Activated naive CD4-positive, alpha-beta T cell treated with anti-CD3 and anti-CD28 coated beads, Interleukin-2, amount 10 ng/mL, durations not matched to agents 7 days and 5 days (primary cell): ENCODE results near the gene SLC41A3.
A peak's percentile ranks its signal among the peaks of the same experiment; 100 is the strongest.
"Not testable (repeated sequence)": the region's sequence is repeated elsewhere in the genome, so short reads cannot be mapped to it uniquely, and the experiment has no call there.

ENCODE experiments used
- CTCF ChIA-PET: fragments of 350-600 bp; sonication (Branson Sonifier 250); formaldehyde crosslinking; loops from one replicate; lab custom pipeline; 2021; ENCODE audit warnings: antibody characterized with exemption; lab: Charles Lee
- DNase-seq: peaks from one replicate; pipeline ENCODE4 v3.0.0-alpha.2; 2020
- H3K27ac Mint-ChIP-seq: one replicate; pipeline ENCODE4 v1.8.0; 2021; ENCODE audit warnings: mild to moderate bottlenecking, moderate library complexity, mixed read lengths
- H3K27me3 Mint-ChIP-seq: one replicate; pipeline ENCODE4 v1.8.0; 2021; ENCODE audit warnings: mild to moderate bottlenecking, mixed read lengths
- H3K36me3 Mint-ChIP-seq: one replicate; pipeline ENCODE4 v1.8.0; 2021; ENCODE audit warnings: mixed read lengths
- H3K4me1 Mint-ChIP-seq: one replicate; pipeline ENCODE4 v1.8.0; 2021; ENCODE audit warnings: mixed read lengths
- H3K4me3 Mint-ChIP-seq: one replicate; pipeline ENCODE4 v1.8.0; 2021; ENCODE audit warnings: mild to moderate bottlenecking, moderate library complexity, mixed read lengths
- H3K9me3 Mint-ChIP-seq: one replicate; pipeline ENCODE4 v1.8.0; 2021; ENCODE audit warnings: mixed read lengths

SLC41A3 gene

DNA sequence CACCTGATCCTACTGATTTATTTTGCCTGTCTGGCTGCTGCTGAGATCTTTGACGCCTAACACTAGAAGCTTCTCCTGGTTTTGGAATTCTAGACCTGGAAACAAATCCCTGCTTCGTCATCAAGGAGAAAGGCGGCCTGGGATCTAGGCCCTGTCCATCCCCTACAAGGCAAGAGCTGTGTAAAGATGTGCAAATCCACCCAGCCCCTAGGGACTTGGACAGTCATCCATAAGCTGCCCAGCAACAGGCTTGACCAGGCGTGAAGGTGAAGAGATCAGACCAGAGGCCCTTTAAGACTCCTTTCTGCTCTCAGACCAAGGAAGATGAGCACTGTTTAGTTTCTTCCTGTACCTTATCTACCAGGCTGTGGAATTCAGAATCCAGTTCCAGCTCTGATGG lies 32.2 kb downstream of the SLC41A3 start:
- Mint-ChIP-seq H3K4me3 (no peak overlapping the region), H3K27ac (no peak overlapping the region), H3K4me1 (peaks cover 5% of the 10 kb centered on the region), H3K27me3 (no peaks in the 10 kb centered on the region), H3K36me3 (no peaks in the 10 kb centered on the region), H3K9me3 (no peaks in the 10 kb centered on the region)
- CTCF ChIA-PET = interaction anchor here (1.2 kb wide), 1 partner anchor 123 kb away, joined by 3 read pairs; no protein-coding TSS in a partner anchor
- no peak for DNase-seq

DNA sequence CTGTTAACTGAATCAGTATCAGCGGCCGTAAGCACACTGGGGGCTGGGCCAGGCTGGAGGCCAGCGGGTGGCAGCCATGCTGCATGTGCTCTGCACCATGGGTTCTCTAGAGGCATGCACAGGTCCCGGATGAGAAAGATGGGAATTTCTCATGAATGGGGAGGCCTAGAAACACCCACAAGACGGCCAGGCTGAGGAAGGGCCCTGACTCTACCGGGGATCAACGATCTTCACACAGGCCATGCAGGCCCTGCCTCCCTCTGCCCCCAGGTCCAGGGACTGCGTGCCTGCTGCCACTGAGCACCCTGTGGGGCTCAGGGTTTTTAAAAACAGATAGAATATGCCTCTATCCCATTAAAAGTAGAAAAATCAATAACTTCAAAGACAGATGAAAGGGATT lies 32.7 kb downstream of the SLC41A3 start:
- no peak for DNase-seq
- H3K36me3 Mint-ChIP-seq = no peaks in the 10 kb centered on the region
- CTCF ChIA-PET = interaction anchor here (1.2 kb wide), 1 partner anchor 122 kb away, joined by 3 read pairs; no protein-coding TSS in a partner anchor
- H3K4me3 Mint-ChIP-seq = no peak overlapping the region
- H3K9me3 Mint-ChIP-seq = no peaks in the 10 kb centered on the region
- H3K27me3 Mint-ChIP-seq = no peaks in the 10 kb centered on the region
- peaks cover 5% of the 10 kb centered on the region for H3K4me1 Mint-ChIP-seq
- no peak overlapping the region for H3K27ac Mint-ChIP-seq

DNA sequence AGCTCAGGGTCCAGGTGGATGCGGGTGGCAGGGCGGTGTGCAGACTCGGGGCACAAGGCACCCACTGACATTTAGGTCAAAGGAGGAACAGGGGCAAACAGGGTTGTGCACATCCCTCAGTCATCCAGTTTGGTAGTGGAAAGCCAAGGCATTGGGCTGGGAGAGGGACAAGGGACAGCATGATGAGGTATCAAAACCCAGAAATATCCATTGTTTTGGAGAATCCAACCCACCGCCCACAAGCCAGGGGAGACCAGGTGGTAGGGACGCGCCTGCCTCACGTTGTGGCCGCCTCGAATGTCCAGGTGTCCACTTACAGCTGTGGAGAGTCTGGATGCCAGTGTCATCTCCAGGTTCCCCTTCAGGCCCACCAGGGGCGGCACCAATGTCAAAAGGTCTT lies 33.3 kb downstream of the SLC41A3 start:
- H3K27me3 Mint-ChIP-seq = no peaks in the 10 kb centered on the region
- H3K4me3 Mint-ChIP-seq = no peak overlapping the region
- no peak for DNase-seq
- no peak overlapping the region for H3K27ac Mint-ChIP-seq
- CTCF ChIA-PET = no interaction called here
- no peaks in the 10 kb centered on the region for H3K36me3 Mint-ChIP-seq
- peaks cover 5% of the 10 kb centered on the region for H3K4me1 Mint-ChIP-seq
- H3K9me3 Mint-ChIP-seq = no peaks in the 10 kb centered on the region

DNA sequence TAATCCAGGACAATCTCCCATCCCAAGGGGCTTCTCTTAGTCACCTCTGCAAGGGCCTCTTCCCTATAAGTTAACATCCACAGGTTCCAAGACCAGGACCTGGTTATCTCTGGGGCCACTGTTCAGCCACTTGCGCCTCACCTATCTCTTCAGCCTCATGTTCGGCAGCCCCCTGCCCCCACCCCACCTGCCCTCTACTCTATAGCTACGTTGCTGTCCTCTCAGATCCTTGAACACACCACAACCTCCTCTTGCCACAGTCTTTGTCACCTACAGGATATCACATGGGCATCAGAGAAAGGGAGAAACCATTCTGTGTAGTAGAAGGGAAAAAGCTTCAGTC lies 33.9 kb downstream of the SLC41A3 start:
- H3K4me1 Mint-ChIP-seq = peaks cover 5% of the 10 kb centered on the region
- H3K27ac Mint-ChIP-seq = no peak overlapping the region
- H3K27me3 Mint-ChIP-seq = no peaks in the 10 kb centered on the region
- CTCF ChIA-PET = no interaction called here
- H3K4me3 Mint-ChIP-seq = no peak overlapping the region
- DNase-seq = no peak
- H3K9me3 Mint-ChIP-seq = no peaks in the 10 kb centered on the region
- H3K36me3 Mint-ChIP-seq = no peaks in the 10 kb centered on the region

DNA sequence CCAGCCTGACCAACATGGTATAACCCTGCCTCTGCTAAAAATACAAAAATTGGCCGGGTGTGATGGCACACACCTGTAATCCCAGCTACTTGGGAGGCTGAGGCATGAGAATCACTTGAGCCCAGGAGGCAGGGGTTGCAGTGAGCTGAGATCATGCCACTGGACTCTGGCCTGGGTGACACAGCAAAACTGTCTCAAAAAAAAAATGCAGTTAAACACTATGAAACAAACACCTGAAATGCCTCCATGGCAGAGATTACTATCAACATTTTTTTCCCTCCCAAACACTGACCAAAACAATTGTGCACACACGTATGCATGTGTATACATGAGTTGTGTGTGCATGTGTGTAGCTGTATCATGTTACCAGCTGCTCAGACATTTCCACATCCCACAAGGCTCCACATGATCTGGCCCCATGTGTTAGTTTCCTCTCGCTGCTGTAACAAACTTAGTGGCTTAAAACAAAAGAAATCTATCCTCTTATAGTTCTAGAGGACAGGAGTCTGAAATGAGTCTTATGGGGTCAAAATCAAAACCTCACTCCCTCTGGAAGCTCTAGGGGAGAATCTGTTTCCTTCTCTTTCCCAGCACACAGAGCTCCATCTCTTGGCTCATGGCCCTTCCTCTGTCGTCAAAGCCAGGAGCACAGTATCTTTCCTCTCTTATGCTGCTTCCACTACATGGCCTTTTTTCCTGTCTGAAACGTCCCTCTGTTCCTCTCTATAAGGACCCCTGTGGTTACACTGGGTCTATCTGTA lies 34.5 kb downstream of the SLC41A3 start:
- Mint-ChIP-seq H3K9me3 (no peaks in the 10 kb centered on the region), H3K4me1 (peaks cover 5% of the 10 kb centered on the region), H3K36me3 (no peaks in the 10 kb centered on the region), H3K4me3 (no peak overlapping the region), H3K27me3 (no peaks in the 10 kb centered on the region), H3K27ac (no peak overlapping the region)
- CTCF ChIA-PET = no interaction called here
- no peak for DNase-seq

DNA sequence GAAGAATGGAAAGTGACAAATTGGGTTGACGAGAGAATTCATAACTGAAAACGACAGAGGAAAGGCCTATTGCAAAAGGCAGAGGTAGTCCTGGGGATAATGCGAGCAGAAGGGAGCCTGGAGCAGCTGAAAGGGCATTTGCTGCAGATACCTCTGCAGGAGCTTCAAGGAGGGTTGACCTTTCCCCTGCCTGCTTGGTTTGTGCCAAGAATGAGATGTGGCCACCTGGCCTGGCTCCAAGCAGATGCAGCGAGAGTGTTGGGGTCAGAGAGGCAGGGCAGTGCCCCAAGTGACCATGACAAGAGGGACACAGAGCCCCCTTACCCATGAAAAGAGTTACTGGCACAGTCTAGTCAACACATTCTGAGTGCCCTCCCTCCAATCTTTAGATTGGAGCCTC lies 43.5 kb downstream of the SLC41A3 start:
- CTCF ChIA-PET = no interaction called here
- H3K4me1 Mint-ChIP-seq = no peaks in the 10 kb centered on the region
- peaks cover 4% of the 10 kb centered on the region for H3K9me3 Mint-ChIP-seq
- no peak overlapping the region for H3K27ac Mint-ChIP-seq
- no peaks in the 10 kb centered on the region for H3K27me3 Mint-ChIP-seq
- H3K36me3 Mint-ChIP-seq = peaks cover 7% of the 10 kb centered on the region
- H3K4me3 Mint-ChIP-seq = no peak overlapping the region
- no peak for DNase-seq

DNA sequence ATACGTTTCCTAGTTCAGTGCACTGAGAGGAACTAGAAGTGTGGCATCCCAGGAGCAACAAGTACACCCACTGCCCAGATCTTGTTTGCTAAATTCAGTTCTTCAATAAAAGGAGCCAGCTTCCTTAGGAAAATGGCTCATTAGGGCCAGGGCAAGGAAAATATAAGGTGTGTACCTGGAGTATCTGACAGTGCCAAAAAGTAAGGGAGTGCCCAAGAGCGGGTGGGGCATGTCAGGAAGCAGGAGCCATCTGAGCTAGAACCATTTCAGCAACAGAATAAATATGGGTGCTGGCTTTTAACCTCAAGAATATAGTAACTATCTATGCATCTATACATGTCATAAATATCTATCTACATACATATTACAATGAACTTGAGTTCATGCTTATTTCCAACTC lies 44.1 kb downstream of the SLC41A3 start:
- H3K9me3 Mint-ChIP-seq = peaks cover 4% of the 10 kb centered on the region
- peaks cover 9% of the 10 kb centered on the region for H3K36me3 Mint-ChIP-seq
- H3K4me1 Mint-ChIP-seq = peaks cover under 1% of the 10 kb centered on the region
- H3K4me3 Mint-ChIP-seq = no peak overlapping the region
- DNase-seq = no peak
- no peaks in the 10 kb centered on the region for H3K27me3 Mint-ChIP-seq
- CTCF ChIA-PET = no interaction called here
- H3K27ac Mint-ChIP-seq = no peak overlapping the region

DNA sequence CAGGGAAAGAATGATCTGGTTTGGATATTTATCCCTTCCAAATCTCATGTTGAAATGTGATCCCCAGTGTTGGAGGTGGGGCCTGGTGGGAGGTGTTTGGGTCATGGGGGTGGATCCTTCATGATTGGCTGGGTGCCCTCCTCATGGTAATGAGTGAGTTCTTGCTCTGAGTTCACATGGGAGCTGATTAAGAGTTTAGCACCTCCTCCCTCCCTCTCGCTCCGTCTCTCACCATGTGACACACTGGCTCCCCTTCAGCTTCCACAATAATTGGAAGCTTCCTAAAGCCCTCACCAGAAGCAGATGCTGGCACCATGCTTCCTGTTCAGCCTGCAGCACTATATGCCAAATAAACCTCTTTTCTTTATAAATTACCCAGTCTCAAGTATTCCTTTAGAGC lies 45.1 kb downstream of the SLC41A3 start:
- H3K4me1 Mint-ChIP-seq, H3K4me3 Mint-ChIP-seq, H3K27me3 Mint-ChIP-seq, CTCF ChIA-PET, H3K27ac Mint-ChIP-seq, DNase-seq, H3K9me3 Mint-ChIP-seq: not testable (repeated sequence)
- peaks cover 10% of the 10 kb centered on the region for H3K36me3 Mint-ChIP-seq

DNA sequence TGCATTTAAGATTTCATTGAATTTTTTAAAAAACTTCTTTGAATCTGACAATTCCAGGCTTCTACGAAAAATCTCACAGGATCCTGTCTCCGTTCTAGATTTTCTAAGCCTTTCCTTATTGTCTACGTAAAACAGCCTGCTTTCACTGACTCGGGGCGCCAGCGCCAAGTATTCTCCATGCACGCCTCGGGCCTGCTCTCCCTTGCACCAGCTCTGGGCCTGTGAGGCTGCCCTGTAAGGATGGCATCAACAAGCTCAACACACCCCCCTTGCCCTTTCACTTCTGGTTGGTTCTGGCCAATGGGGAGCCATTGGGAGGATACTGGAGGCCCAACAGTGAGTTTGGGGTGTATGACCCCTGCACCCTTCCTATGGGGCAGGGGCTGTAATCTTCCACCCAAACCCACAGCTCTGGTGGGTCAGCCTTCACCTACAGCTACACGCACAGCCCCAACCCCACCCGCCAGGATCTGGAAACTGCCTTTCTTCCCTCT lies 47.8 kb downstream of the SLC41A3 start:
- no peak overlapping the region for H3K4me3 Mint-ChIP-seq
- H3K27ac Mint-ChIP-seq = no peak overlapping the region
- CTCF ChIA-PET = no interaction called here
- H3K4me1 Mint-ChIP-seq = peaks cover 2% of the 10 kb centered on the region
- H3K9me3 Mint-ChIP-seq = no peaks in the 10 kb centered on the region
- H3K36me3 Mint-ChIP-seq = peaks cover 8% of the 10 kb centered on the region
- no peak for DNase-seq
- no peaks in the 10 kb centered on the region for H3K27me3 Mint-ChIP-seq

DNA sequence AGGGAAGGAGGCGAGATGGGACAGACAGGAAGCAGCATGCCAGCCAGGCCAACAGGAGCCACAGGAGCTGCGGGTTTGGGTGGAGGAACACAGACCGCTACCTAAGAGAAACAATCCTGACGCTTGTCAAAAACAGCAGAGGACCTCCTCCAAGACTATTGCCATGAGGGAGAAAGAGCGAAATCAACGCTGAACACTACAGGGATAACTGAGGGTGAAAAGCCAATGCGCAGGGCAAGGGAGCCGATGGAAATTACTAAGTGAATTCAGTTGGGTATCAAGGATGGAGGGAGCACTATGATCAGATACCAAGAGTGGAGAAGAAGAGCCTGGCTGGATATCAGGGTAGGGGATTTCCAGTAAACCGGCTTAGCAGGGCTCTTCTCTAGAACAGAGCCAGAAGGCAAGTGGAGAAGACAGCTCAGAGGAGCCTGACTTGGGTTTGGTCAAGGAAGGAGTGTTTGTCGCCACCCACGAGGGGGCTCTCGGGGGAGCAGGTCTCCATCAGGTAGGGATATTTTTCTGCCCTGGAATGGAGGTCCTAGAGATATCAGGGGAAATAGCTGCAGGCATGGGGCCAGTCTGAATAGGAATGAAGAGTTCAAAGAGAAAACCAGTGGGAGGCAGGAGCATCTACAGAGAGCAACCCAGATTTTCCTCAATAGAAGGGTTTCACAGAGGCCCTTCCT lies 48.4 kb downstream of the SLC41A3 start:
- no peak for DNase-seq
- H3K4me3 Mint-ChIP-seq = no peak overlapping the region
- peaks cover 2% of the 10 kb centered on the region for H3K4me1 Mint-ChIP-seq
- CTCF ChIA-PET = no interaction called here
- no peak overlapping the region for H3K27ac Mint-ChIP-seq
- H3K9me3 Mint-ChIP-seq = no peaks in the 10 kb centered on the region
- H3K27me3 Mint-ChIP-seq = no peaks in the 10 kb centered on the region
- H3K36me3 Mint-ChIP-seq = peaks cover 8% of the 10 kb centered on the region

DNA sequence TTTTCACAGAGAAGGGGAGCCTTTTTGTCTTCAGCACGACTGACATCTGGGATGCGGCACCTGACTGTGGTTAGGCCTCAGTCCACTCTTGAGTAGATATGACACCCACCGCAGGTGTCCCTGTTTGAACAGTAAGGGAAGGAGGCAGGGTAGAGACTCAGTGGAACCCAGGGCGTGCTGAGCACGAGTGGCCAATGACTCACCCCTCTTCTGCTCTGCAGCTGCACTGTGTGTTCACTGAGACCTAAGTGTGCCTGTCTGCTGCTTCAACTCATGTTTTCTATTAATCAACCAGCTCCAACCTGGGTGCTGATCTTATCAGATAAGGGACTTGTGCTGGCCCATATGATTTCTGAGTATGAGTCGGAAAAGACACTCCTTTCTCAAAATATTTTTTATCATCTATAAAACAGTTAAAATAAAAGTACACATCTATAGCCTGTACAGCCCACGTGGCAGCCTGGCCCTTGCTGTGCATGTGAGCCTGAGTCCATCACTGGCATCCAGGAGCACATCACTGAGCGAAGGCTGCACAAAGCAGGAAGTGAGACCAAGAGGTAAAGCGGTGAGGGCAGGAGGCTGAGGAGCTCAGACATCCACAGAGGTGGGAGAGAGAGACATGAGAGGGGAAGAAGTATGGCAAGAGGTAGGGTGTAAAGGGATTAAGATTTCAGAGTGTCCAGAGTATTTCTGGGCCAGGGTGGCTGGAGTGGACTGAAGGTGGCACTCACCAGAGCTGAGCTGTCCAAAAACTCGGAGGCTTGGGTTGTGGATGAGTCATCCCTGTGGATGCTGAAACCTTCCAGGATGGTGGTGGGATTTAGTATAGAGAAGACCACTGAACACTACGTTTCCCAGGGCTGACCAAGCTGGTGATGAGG lies 49.2 kb downstream of the SLC41A3 start:
- no peak overlapping the region for H3K4me3 Mint-ChIP-seq

DNA sequence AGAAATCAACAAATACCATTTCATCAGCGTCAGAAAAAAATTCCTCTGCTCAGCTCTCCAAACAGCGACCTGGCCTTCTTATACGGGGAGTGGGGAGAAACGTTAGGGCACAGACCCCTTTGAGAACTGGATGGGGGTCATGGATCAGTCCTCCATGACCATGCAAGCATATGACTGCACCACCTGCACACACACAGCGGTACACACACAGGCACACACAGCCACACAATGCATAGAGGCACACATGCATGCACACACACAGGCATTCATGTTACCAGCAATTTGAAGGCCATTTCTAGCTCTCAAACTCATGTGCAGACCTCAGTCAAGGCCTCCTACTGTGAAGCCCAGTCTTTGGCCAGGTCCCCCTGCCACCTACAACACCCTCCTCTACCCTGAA lies 50.2 kb downstream of the SLC41A3 start:
- Mint-ChIP-seq H3K36me3 (peaks cover 12% of the 10 kb centered on the region), H3K27ac (no peak overlapping the region), H3K27me3 (no peaks in the 10 kb centered on the region), H3K4me1 (peaks cover 2% of the 10 kb centered on the region), H3K4me3 (no peak overlapping the region), H3K9me3 (peaks cover 8% of the 10 kb centered on the region)
- DNase-seq = no peak
- CTCF ChIA-PET = no interaction called here

More for the DNA sequence above, 49.2 kb downstream of the SLC41A3 start:
- Mint-ChIP-seq H3K27me3 (no peaks in the 10 kb centered on the region), H3K27ac (peak overlapping the region; percentile 66), H3K9me3 (no peaks in the 10 kb centered on the region), H3K36me3 (peaks cover 6% of the 10 kb centered on the region), H3K4me1 (peaks cover 2% of the 10 kb centered on the region)
- CTCF ChIA-PET = no interaction called here
- no peak for DNase-seq

DNA sequence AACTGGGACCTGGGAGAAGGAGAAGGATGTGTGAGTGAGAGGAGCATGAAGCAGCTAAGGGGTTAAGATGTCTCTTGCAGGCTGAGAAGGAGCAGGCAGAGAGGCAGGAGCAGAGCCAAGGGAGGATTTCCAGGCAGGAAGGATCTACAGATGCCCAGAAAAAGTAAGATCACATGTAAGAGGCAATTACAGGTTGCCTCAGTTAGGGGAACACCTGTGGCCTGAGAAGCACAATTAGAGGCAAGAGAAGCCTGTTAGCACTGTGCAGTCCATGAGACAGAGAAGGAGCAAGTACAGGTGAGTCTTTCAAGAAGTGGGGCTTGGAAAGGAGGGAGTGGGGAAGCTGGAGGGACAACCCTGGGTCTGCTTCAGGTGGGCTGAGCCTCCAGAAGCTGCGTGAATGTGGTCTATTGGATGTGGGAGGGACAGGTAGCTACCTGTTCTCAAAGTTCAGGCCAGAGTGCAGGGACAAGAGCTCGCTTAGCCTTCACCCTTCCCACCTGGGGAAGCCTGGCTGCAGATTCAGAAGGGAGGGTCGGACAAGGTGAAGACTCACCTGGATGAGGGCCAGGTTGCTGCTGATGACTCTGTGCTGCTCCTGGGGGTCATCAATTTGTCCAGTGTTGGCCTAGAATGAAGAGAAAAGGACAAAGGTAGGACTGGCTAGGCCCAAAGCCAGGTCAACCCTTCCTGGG lies 50.7 kb downstream of the SLC41A3 start:
- peaks cover 10% of the 10 kb centered on the region for H3K9me3 Mint-ChIP-seq
- no peak for DNase-seq
- no peak overlapping the region for H3K4me3 Mint-ChIP-seq
- H3K4me1 Mint-ChIP-seq = peaks cover 2% of the 10 kb centered on the region
- H3K27me3 Mint-ChIP-seq = no peaks in the 10 kb centered on the region
- CTCF ChIA-PET = no interaction called here
- no peak overlapping the region for H3K27ac Mint-ChIP-seq
- H3K36me3 Mint-ChIP-seq = peaks cover 13% of the 10 kb centered on the region

DNA sequence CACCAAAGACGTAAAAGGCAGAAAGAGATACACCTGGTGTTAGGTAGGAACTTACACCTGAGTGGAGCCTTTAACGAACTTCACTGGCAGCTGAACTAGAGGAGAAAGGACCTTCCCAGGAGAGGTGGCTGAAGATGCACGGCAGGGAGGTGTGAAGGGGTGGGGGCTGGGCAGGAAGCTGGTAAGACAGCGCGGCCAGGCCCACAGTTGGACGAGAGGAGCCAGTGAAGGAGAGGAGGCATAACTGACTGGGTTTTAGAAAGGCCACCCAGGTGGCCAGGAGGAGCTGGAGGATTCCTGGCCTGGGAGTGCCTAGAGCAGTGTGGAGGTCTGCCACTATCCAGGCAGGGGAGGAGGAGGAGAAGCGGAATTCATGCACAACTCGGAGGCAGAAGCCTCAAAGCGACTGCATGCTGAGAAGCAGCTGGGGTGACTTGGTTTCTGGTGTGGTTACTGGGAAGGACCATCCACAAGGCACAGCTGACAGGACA lies 51.9 kb downstream of the SLC41A3 start:
- Mint-ChIP-seq H3K4me1 (peaks cover 5% of the 10 kb centered on the region), H3K27ac (no peak overlapping the region), H3K27me3 (no peaks in the 10 kb centered on the region), H3K36me3 (peaks cover 18% of the 10 kb centered on the region), H3K4me3 (no peak overlapping the region), H3K9me3 (peaks cover 19% of the 10 kb centered on the region)
- CTCF ChIA-PET = no interaction called here
- DNase-seq = no peak
